Type B pancreatic cell (in vitro differentiated cells): ENCODE data around the gene SPTBN4. TPM values are rescaled to one million over a fixed set of nuclear protein-coding genes. Genes with fewer than 3 reads are reported as not detected.

ENCODE experiments used
- DNase-seq: peaks from one replicate; pipeline ENCODE4 v3.0.0; 2021; ENCODE audit warnings: mixed read lengths; ENCODE audit not compliant: unreplicated experiment; ENCODE audit errors: extremely low spot score
- H3K27ac Mint-ChIP-seq: 2 replicates; pipeline ENCODE4 v1.8.0; 2021; ENCODE audit warnings: mild to moderate bottlenecking, mixed read lengths
- H3K27me3 Mint-ChIP-seq: 2 replicates; pipeline ENCODE4 v1.8.0; 2021; ENCODE audit warnings: mixed read lengths
- H3K36me3 Mint-ChIP-seq: 2 replicates; pipeline ENCODE4 v1.8.0; 2021; ENCODE audit warnings: mixed read lengths
- H3K4me1 Mint-ChIP-seq: one replicate; pipeline ENCODE4 v1.8.0; 2021; ENCODE audit warnings: mixed read lengths; ENCODE audit not compliant: unreplicated experiment
- H3K4me3 Mint-ChIP-seq: 2 replicates; pipeline ENCODE4 v1.8.0; 2021; ENCODE audit warnings: mild to moderate bottlenecking, mixed read lengths
- H3K9me3 Mint-ChIP-seq: 2 replicates; pipeline ENCODE4 v1.8.0; 2021; ENCODE audit warnings: mixed read lengths
- CTCF ChIP-seq: fragments of 200-600 bp; sonication (generic); conservative IDR thresholded peaks from 2 replicates; pipeline ENCODE4 v1.5.0; 2021; ENCODE audit warnings: antibody characterized with exemption, mild to moderate bottlenecking
- total RNA-seq: library from RNA; stranded (reverse); gene quantifications from 2 replicates; pipeline ENCODE4 v1.2.1, GENCODE V29; 2021; ENCODE audit warnings: low replicate concordance

SPTBN4 gene
- total RNA-seq, 1 donor from 2014 or later, result 2.6 TPM

DNA sequence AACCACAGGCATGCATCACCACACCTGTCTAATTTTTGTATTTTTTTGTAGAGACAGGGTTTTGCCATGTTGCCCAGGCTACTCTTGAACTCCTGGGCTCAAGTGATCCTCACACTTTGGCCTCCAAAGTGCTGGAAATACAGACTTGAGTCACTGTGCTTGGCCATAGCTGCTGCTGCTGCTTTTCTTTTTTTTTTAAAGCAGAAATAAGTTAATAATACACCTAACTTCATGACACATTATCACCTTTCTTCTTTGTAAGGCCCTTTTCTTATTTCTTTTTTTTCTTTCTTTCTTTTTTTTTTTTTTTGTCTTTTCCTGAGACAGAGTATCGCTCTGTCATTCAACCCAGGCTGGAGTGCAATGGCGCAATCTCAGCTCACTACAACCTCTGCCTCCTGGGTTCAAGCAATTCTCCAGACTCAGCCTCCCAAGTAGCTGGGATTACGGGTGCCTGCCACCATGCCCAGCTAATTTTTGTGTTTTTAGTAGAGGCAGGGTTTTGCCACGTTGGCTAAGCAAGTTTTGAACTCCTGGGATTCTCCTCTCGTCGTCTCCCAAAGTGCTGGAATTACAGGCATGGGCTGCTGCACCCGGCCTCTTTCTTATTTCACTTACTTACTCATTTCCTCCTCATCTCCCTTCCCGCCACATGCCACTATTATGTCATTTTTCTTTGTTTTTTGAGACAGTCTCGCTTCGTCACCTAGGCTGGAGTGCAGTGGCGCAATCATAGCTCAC lies 118.6 kb downstream of the SPTBN4 start:
- Mint-ChIP-seq H3K4me3 (no peak overlapping the region), H3K27me3 (no peaks in the 10 kb centered on the region), H3K9me3 (no peaks in the 10 kb centered on the region), H3K27ac (no peak overlapping the region), H3K36me3 (peaks cover 16% of the 10 kb centered on the region), H3K4me1 (no peaks in the 10 kb centered on the region)
- TF ChIP-seq CTCF, result no peak
- DNase-seq, result no peak

DNA sequence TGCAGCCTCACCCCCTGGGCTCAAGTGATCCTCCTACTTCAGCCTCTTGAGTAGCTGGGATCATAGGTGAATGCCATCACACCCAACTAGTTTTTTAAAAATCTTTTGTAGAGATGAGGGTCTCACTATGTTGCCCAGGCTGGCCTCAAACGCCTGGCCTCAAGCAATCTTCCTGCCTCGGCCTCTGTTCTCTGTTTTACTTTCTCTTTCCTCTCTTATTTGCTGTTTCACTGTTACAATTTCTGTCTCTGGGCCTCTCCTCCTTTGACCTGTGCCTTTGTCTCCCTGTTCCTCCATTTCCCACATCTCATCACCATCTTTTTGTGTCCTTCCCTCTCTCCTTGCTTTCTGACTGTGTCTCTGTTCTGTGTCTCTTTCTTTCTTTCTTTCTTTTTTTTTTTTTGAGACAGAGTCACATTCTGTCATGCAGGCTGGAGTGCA lies 119.2 kb downstream of the SPTBN4 start:
- Mint-ChIP-seq H3K27ac (no peak overlapping the region), H3K4me1 (no peaks in the 10 kb centered on the region), H3K4me3 (no peak overlapping the region), H3K9me3 (no peaks in the 10 kb centered on the region), H3K27me3 (no peaks in the 10 kb centered on the region), H3K36me3 (peaks cover 16% of the 10 kb centered on the region)
- no peak for DNase-seq
- TF ChIP-seq CTCF, result no peak

DNA sequence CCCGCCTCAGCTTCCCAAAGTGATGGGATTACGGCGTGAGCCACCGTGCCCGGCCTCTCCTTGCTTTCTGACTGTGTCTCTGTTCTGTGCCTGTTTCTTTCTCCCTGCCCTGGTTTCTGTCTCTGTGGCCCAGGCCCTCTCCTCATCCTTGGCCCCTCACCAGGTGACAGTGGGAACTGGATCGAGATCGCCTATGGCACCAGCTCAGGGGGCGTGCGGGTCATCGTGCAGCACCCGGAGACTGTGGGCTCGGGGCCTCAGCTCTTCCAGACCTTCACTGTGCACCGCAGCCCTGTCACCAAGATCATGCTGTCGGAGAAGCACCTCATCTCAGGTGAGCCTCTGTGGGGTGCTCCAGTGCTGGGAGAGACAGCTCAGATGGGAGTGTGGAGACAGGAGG lies 119.8 kb downstream of the SPTBN4 start:
- no peak for TF ChIP-seq CTCF
- Mint-ChIP-seq H3K27me3 (no peaks in the 10 kb centered on the region), H3K9me3 (no peaks in the 10 kb centered on the region), H3K4me3 (no peak overlapping the region), H3K36me3 (peaks cover 16% of the 10 kb centered on the region), H3K27ac (no peak overlapping the region), H3K4me1 (no peaks in the 10 kb centered on the region)
- DNase-seq, result no peak

- H3K4me3 Mint-ChIP-seq, result no peak overlapping the region
- peaks cover 12% of the 10 kb centered on the region for H3K36me3 Mint-ChIP-seq
- H3K9me3 Mint-ChIP-seq, result no peaks in the 10 kb centered on the region
- no peak overlapping the region for H3K27ac Mint-ChIP-seq
- no peak for TF ChIP-seq CTCF
- H3K4me1 Mint-ChIP-seq, result no peaks in the 10 kb centered on the region
- no peak for DNase-seq
- H3K27me3 Mint-ChIP-seq, result no peaks in the 10 kb centered on the region
These were observed 121.5 kb downstream of the SPTBN4 start for GRCh38 chr19:40588110-40588854.

DNA sequence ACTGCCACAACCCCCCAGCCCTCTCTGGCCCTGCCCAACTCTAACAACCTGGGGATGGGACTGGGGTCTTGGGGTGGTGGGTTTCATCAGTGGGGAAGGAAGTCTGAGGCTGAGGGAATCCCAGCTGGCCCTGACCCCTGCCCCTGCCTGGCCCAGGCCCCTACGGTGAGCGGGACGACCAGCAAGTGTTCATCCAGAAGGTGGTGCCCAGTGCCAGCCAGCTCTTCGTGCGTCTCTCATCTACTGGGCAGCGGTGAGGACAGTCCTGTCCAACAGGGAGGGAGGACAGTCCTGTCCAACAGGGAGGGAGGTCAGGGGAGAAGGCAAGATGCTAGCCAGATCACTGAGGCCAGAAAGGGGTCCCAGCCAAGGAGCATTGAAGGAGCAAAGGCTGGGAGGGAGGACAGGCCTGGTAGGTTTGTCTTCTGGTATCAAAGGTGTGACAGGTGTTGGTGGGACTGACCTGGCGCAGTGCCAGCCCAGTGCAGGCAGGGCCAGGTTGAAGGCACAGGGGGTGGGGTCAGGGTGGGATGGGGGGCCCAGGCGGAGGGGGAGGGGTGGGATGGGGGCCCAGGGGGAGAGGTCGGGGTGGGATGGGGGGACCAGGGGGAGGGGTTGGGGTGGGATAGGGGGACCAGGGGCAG lies 122.2 kb downstream of the SPTBN4 start:
- Mint-ChIP-seq H3K4me1 (peaks cover under 1% of the 10 kb centered on the region), H3K27me3 (peaks cover 1% of the 10 kb centered on the region), H3K4me3 (no peak overlapping the region), H3K36me3 (peaks cover 9% of the 10 kb centered on the region), H3K27ac (no peak overlapping the region), H3K9me3 (no peaks in the 10 kb centered on the region)
- no peak for DNase-seq
- TF ChIP-seq CTCF, result no peak
